Stimulated activated CD8-positive, alpha-beta memory T cell treated with anti-CD3 and anti-CD28 coated beads, Interleukin-7, amount 100 ng/mL, for 4 hours (primary cell): ENCODE results near the gene ACP2.
A peak's percentile ranks its signal among the peaks of the same experiment; 100 is the strongest.

Source experiments
- DNase-seq, 2 donors: peaks; one replicate each; pipeline ENCODE4 v3.0.0-alpha.2; 2020; ENCODE audit warnings: low read depth in 2 of 2

The ACP2 gene

DNA sequence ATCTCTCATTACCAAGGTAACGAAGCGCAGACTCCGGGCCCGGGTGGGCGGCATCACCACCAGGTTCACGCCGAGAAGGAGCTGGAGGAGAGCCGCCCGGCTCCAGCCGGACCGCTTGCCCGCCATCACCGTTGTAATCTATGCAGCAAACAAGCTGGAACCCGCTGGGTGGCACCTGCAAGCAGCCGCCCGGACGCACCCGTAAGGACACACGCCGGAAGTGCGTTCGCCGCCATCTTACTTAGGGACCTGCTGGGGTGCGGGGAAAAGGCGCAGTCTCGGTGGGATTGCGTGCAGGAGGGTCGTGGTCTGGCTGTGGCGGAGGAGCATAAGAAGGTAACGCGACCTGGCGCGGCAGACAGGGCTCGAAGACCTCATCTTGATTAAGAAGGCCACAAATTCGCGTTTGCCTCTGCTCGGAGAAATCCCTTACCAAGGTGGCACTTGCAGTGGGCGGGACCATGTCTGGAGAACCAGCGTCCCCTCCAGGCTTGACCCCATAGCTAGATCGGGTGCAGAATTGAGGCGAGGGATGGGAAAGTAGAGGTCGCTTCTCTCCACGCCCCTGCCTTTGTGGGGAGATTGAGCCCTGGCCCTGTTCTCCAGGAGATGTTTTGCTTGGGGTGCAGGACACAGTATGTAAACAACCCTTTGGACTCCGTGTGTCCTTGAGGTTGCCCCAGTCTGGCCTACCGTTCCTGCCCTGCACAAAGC, at the start of gene ACP2:
Gene ACP2, minus strand, starts transcription at position 151 of the 714 bp plus-strand sequence. Its CDS starts 25 bp downstream, at position 126.
- peak; percentile 76 to 79 for DNase-seq

- DNase-seq = no peak
Measured at GRCh38 chr11:47296045-47296444, 47.4 kb upstream of the ACP2 start.

- DNase-seq = no peak
Measured at GRCh38 chr11:47295385-47295784, 46.8 kb upstream of the ACP2 start.

GRCh38 chr11:47289856-47290255, 41.2 kb upstream of the ACP2 start:
- no peak for DNase-seq

- no peak for DNase-seq
Measured at GRCh38 chr11:47288066-47288465, 39.5 kb upstream of the ACP2 start.

GRCh38 chr11:47285969-47286770, 37.6 kb upstream of the ACP2 start:
- DNase-seq = no peak

- DNase-seq = no peak
Measured at GRCh38 chr11:47284151-47284550, 35.5 kb upstream of the ACP2 start.

GRCh38 chr11:47282462-47282861, 33.8 kb upstream of the ACP2 start:
- DNase-seq = no peak

- no peak for DNase-seq
Measured at GRCh38 chr11:47280860-47281259, 32.2 kb upstream of the ACP2 start.

- DNase-seq = no peak
Measured at GRCh38 chr11:47280099-47280498, 31.5 kb upstream of the ACP2 start.

- no peak for DNase-seq
Measured at GRCh38 chr11:47278769-47279168, 30.2 kb upstream of the ACP2 start.

GRCh38 chr11:47278058-47278457, 29.4 kb upstream of the ACP2 start:
- no peak for DNase-seq

DNA sequence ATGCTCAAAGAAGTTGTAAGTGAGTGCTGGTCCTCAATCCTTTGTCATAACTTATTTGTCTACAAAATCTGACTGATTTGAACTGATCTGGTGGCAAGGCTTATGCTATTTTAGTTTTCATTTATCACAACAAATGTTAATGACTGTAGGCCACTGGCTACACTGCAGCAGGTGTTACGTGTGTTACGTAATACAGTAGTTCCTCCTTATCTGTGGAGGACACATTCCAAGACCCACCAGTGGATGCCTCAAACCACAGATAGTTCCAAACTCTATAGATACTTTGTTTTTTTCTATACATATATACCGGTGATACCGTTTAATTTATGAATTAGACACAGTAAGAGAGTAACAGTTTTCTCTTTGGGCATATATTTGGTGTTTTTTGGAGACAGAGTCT, 28.3 kb upstream of the ACP2 start:
- no peak for DNase-seq

- DNase-seq = no peak
Measured at GRCh38 chr11:47274495-47275235, 26.1 kb upstream of the ACP2 start.

GRCh38 chr11:47272706-47273105, 24.1 kb upstream of the ACP2 start:
- no peak for DNase-seq

GRCh38 chr11:47271961-47272661, 23.5 kb upstream of the ACP2 start:
- no peak for DNase-seq

DNA sequence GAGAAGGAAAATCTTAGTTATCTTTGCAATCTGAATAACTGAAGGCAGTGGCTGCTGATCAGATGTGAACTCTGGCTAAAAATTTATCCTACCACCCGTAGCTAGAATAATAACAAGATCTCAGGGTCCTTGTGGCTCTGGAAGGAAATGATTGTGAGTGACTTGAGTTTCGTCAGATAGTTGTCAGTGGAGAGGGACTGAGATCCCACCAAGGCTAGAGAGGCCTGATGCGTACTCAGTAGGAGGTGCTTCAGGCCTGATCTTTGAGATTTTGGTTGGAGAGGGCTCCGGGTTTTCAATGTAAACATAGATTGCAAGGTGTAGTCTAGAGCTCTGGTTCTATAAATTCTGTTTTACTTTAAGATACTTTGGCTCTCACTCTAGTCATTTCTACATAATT, 22.7 kb upstream of the ACP2 start:
- DNase-seq = no peak

- DNase-seq = peak in 1 of 2 donors; percentile 26
Measured at GRCh38 chr11:47270331-47271271, 22.0 kb upstream of the ACP2 start.

DNA sequence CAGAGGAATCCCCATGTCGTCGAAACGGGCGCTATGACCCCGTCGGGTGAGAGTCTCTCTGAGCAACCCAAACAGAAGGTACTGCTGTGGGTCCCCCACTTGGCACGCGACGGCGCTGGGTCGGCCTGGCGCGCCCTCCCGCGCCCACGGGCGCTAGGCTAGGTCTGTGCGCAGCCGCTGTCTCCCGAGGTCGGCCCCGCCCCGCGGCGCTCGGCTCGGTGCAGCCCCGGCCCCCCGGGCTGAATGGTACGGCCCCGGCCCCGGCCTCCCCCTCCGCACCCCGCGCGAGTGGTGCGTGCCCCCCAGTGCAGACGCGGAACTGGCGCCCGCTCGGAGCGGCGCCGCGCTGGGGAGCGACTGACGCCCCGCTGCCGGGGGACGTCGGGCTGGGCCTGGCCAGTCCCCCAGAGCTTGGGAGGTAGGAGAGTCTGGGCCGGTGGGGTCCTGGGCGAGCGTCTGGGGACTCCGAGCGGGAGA, 21.3 kb upstream of the ACP2 start, which contains the start of gene MADD:
Gene MADD, plus strand, starts transcription at position 305 of the 477 bp plus-strand sequence.
- DNase-seq = peak; percentile 79 to 91
